NCI-H1436 treated with DMSO at 0.1 percent for 48 hours (cell line): ENCODE results near the gene KNL1.
"Not testable (repeated sequence)": the region's sequence is repeated elsewhere in the genome, so short reads cannot be mapped to it uniquely, and the experiment has no call there.

Experiments used
- DNase-seq: peaks from one replicate; lab custom pipeline; 2025; lab: John Stamatoyannopoulos, UW

KNL1 gene

GRCh38 chr15:40593588-40594428, at the start of gene KNL1:
TSS of gene KNL1 (plus strand) at chr15:40594249. CDS start at chr15:40602932, 8,683 bp downstream.
- DNase-seq: peak; percentile 95

GRCh38 chr15:40545457-40545856, 48.6 kb upstream of the KNL1 start:
- no peak for DNase-seq

- DNase-seq: no peak
Observed at GRCh38 chr15:40548610-40549009, 45.4 kb upstream of the KNL1 start.

GRCh38 chr15:40549894-40550293, 44.2 kb upstream of the KNL1 start:
- DNase-seq: no peak

- no peak for DNase-seq
Observed at GRCh38 chr15:40550341-40551037, 43.6 kb upstream of the KNL1 start.

- no peak for DNase-seq
Observed at GRCh38 chr15:40554161-40554525, 39.9 kb upstream of the KNL1 start.

- no peak for DNase-seq
Observed at GRCh38 chr15:40555876-40556275, 38.2 kb upstream of the KNL1 start.

- no peak for DNase-seq
Observed at GRCh38 chr15:40558952-40559742, 34.9 kb upstream of the KNL1 start.

- no peak for DNase-seq
Observed at GRCh38 chr15:40562691-40563090, 31.4 kb upstream of the KNL1 start.

- no peak for DNase-seq
Observed at GRCh38 chr15:40563426-40563825, 30.6 kb upstream of the KNL1 start.

- peak; percentile 96 for DNase-seq
Observed at GRCh38 chr15:40564591-40565332, 29.3 kb upstream of the KNL1 start, which contains the start of gene CCDC32. TSS of gene CCDC32 (minus strand) at chr15:40565042. CDS start at chr15:40563015, 2,027 bp downstream.

- no peak for DNase-seq
Observed at GRCh38 chr15:40565333-40566238, 28.5 kb upstream of the KNL1 start.

- no peak for DNase-seq
Observed at GRCh38 chr15:40567111-40567510, 26.9 kb upstream of the KNL1 start.

- DNase-seq: peak; percentile 27
Observed at GRCh38 chr15:40569129-40569953, 24.7 kb upstream of the KNL1 start, which contains the start of gene RPUSD2. TSS of gene RPUSD2 (plus strand) at chr15:40569299. CDS start at chr15:40569338, 39 bp downstream.

- no peak for DNase-seq
Observed at GRCh38 chr15:40575113-40575512, 18.9 kb upstream of the KNL1 start.

- not testable (repeated sequence) for DNase-seq
Observed at GRCh38 chr15:40576914-40577313, 17.1 kb upstream of the KNL1 start.

GRCh38 chr15:40578892-40579291, 15.2 kb upstream of the KNL1 start:
- DNase-seq: no peak

GRCh38 chr15:40581796-40582195, 12.3 kb upstream of the KNL1 start:
- not testable (repeated sequence) for DNase-seq

GRCh38 chr15:40582726-40583246, 11.3 kb upstream of the KNL1 start:
- no peak for DNase-seq
